Dedifferentiated amniotic fluid mesenchymal stem cell (primary cell): ENCODE measurements around the gene MTTP.

ENCODE experiments used
- DNase-seq: peaks from one replicate; pipeline ENCODE4 v3.0.0-alpha.2; 2016; ENCODE audit errors: extremely low spot score

Gene MTTP

GRCh38 chr4:99642725-99643489 is 68.3 kb downstream of the MTTP start:
- no peak for DNase-seq

GRCh38 chr4:99644453-99644852 is 69.8 kb downstream of the MTTP start:
- DNase-seq = no peak

- no peak for DNase-seq
Measured at GRCh38 chr4:99645036-99645435, 70.4 kb downstream of the MTTP start.

DNA sequence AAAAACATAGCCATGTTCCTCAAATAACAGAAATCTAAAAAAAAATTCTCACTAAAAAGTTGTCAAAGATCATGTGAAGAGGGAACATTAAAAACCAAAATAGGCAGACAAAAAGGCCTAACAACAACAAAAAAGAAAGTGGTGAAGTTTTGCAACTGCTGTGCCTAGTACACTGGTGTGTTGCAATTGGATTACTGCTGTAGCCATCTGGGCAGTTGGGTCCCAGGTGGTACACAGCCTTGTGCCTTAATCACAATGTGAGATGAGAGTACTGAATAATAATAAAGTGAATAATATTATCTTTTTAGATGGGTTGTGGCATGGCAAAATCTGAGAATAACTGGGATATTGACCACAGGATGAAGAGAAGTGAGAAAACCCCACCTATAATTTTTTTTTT is 71.0 kb downstream of the MTTP start:
- DNase-seq = no peak

DNA sequence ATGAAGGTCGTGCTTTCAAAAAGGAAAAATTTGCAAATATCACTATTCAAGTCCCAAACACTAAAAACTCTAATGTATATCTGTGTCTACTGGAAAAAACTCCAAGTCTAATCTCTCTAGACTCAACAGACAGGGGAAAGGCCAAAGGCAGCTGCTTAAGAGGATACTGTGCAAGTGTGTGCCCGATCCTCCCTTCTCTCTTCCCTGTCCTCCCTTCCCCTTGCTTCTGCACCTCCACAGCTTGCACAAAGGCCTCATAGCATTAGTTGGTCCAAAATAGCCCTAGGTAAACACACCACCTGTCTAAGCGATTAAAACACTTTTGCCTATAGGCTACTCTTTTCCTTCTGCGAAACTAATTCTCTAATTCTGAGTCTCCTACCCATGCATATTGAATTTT is 72.4 kb downstream of the MTTP start:
- no peak for DNase-seq

DNA sequence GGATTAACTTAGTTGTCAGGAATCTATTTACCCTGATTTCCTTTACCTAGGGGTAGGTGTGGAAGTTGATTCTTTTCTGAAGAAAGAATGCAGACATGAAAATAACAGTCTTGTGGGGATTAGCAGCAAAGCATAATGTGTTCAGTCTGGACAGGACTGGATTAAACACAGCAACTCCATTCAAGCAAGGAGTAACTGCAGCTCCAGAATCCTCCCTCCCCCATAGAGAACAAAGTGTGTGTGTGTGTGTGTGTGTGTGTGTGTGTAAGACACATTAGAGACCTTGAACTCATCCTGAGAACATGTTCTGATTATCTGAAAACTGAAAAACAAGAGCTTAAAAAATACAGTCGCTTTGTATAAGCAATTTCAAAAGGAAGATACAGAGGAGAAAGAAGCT is 73.7 kb downstream of the MTTP start:
- no peak for DNase-seq

DNA sequence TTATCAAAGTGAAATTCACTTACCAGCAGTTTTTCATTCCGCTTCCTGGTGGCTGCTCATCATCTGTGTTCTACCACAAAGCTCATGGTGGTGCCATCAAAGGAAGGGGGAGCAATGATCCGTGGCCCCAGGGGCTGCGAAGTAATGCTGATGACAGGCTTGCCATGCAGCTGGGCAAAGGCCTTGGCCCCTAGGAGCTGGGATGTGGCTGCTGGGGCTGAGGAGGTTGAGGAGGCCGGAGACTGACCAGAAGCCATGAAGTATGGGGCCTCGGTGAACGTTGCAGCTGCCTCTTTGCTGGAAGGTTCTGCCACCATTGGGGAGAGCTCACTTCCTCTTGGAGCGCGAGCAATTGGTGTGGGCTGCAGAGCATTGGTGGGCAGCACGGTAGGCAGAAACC is 74.6 kb downstream of the MTTP start:
- no peak for DNase-seq

GRCh38 chr4:99649778-99650177 is 75.2 kb downstream of the MTTP start:
- no peak for DNase-seq

- no peak for DNase-seq
Measured at GRCh38 chr4:99651016-99651769, 76.6 kb downstream of the MTTP start.

- DNase-seq = no peak
Measured at GRCh38 chr4:99651811-99652485, 77.3 kb downstream of the MTTP start.

DNA sequence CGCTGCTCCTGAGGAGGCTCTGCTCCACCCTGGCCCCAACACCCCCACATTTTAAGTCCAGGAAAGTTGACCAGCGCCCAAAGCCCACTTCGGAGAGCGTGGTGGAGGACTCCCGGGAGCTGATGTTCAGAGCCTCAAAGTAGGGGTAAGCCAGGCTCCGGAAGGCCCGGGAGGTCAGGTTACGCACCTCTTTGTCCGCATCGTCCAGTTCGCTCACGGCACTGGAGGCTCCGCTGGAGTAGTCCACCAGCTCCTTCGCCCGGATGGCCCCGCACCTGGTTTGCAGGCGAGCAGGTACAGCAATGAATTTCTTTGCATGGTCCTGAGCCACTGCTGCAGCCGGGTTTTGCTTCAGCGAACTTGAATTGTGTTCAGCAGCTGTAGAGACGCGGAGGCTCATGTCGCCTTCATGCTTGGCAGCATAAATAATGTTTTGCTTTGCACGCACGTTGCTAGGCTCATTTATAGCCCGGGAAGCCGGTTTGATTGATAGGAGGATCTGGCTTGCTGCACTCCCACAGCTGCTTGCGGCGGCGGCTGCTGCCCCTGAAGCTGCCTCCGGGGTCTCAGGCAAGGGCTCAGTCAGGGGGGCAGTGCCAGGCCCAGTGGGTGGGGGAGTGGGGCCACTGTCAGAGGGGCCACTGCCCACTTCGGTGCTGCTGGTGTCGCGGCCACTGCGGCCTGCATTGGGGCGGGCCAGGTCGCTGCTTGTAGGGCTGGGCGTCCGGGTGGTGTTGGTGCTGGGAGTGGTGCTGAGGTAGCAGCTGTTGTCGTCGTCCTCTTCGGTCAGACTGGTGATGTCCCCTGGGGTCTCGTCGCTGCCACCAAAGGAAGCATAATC is 78.2 kb downstream of the MTTP start:
- no peak for DNase-seq

- DNase-seq = no peak
Measured at GRCh38 chr4:99653916-99654315, 79.3 kb downstream of the MTTP start.

GRCh38 chr4:99654361-99654761 is 79.7 kb downstream of the MTTP start:
- DNase-seq = no peak

DNA sequence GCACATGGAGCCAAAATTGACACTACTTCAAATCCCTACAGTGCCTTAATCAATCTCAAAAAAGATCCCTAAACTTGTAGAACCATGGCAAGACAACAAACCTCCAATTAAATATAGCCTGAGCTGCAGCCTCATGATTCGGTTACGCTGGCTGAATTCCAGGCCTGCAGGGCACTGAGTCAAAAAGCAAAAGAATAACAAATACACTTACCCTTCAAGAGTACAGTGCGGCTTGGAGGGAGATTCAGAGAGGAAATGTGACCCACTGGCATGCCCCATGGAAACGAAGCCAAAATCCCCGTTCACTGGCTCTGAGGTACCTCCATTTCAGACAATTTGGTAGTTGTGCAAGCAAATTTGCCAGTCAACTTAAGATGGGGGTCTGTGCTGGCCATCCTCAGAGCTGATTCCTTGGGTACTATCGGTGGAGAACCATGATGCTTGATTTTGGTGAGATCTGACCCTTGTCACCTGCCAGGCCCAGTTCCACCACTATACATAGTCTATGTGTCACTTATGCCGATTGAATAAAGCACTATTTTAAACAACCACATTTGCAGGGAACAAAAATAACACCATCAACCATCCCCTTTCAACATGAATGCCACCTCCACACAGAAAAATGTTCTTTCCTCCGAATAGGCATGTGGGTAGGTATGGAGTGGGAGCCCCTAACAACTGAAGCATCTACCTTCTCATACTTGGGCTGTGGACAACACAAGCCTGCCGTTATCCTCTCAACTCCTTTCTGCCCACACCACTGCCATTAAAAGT is 80.9 kb downstream of the MTTP start:
- DNase-seq = peak; percentile 76

- no peak for DNase-seq
Measured at GRCh38 chr4:99657798-99658197, 83.2 kb downstream of the MTTP start, which contains the start of gene C4orf54. TSS of gene C4orf54 (minus strand) at chr4:99657828. CDS start at chr4:99654648, 3,180 bp downstream.

DNA sequence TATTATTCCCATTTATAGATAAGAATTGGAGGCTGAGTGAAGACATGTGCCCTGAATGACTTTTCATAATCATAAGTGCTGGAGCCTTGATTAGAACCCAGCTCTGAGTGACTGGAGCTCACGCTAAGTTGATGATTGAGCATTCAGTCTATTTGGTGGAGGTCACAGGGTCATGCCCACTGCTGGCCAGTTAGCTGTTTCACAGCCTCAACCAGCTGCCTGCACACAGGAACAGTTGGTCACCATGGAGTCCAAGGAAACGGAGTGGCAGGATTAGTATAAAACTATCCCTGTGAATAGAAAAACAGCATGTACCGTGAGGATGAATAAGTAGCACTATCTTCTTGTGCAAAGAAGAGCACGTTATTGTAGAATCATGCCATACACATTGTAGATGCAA is 84.0 kb downstream of the MTTP start:
- DNase-seq = no peak

DNA sequence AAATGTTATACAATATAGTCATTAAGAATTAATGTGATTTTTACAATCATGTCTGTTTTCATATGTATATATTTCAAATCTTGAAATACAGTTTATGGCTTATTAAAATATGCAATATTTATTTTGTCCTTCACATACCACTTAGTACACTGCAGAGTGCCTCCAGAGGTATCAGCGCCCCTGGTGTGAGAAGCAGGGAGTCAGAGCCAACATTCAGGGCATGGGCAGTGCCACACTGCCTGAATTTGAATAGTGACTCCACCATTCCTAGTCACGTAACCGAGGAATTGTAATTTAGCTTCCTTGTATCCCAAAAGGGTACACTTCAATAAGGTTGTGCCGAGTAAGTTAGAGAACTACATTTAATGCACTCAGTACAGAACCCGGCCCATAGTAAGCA is 87.3 kb downstream of the MTTP start:
- DNase-seq = no peak

GRCh38 chr4:99664716-99665115 is 90.1 kb downstream of the MTTP start:
- DNase-seq = no peak

GRCh38 chr4:99665983-99666382 is 91.4 kb downstream of the MTTP start:
- DNase-seq = no peak

DNA sequence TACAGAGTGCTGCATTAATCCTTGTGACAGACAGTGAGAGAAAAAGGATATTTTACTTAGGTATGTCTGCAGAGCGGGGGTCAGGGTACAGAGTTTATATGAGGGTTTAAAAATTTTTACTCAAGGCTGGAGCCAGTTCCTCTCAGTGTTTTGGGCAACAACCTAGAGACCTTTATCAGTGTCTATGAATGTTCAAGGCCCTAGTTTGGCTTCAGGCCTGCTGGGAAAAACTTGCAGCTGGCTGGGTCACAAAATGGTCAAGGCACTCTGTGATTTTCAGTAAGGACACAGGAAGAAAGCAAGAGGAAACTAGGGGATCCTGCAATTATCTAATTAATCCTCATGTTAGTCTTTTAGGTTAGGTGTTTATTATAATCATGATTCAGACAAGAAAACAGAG is 93.8 kb downstream of the MTTP start:
- no peak for DNase-seq

DNA sequence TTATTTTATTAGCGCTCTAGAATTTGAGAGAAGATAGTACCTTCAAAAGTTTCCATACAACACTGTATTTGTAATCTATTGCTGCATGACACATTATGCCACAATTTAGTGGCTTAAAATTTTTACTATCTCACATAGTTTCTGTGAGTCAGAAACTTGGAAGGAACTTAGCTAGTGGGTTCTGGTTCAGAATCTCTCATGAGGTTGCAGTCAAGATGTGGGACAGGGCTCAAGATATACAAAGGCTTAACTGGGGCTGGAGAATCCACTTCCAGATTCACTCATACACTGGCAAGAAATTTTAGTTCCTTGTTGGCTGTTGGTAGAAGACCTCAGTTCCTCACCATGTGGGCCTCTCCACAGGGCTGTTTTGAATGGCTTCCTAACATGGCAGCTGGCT is 94.5 kb downstream of the MTTP start:
- no peak for DNase-seq
